22Rv1 (cell line): ENCODE data around the gene TLR5.

Experiments
- H3K27ac ChIP-seq: fragments of 450-650 bp; 2 replicates; pipeline ENCODE4 v1.5.1; 2017
- ZFX ChIP-seq: fragments of 450-650 bp; IDR thresholded peaks from 2 replicates; pipeline ENCODE4 v1.6.1; 2017; ENCODE audit warnings: antibody characterized with exemption, borderline replicate concordance
- TF ChIP-seq, protein P1 (sequence below): fragments of 450-650 bp; IDR thresholded peaks from 2 replicates; pipeline ENCODE4 v1.5.1; 2017; ENCODE audit warnings: mild to moderate bottlenecking

The TLR5 gene

GRCh38 chr1:223081181-223081994 lies 61.7 kb downstream of the TLR5 start:
- peak overlapping the region; percentile 39 for H3K27ac ChIP-seq
- TF ChIP-seq, protein P1, sequence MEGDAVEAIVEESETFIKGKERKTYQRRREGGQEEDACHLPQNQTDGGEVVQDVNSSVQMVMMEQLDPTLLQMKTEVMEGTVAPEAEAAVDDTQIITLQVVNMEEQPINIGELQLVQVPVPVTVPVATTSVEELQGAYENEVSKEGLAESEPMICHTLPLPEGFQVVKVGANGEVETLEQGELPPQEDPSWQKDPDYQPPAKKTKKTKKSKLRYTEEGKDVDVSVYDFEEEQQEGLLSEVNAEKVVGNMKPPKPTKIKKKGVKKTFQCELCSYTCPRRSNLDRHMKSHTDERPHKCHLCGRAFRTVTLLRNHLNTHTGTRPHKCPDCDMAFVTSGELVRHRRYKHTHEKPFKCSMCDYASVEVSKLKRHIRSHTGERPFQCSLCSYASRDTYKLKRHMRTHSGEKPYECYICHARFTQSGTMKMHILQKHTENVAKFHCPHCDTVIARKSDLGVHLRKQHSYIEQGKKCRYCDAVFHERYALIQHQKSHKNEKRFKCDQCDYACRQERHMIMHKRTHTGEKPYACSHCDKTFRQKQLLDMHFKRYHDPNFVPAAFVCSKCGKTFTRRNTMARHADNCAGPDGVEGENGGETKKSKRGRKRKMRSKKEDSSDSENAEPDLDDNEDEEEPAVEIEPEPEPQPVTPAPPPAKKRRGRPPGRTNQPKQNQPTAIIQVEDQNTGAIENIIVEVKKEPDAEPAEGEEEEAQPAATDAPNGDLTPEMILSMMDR, result peak; percentile 99
- TF ChIP-seq ZFX, result no peak

- TF ChIP-seq, protein P1, result no peak
- TF ChIP-seq ZFX, result no peak
- no peak overlapping the region for H3K27ac ChIP-seq
These were observed 63.5 kb downstream of the TLR5 start for GRCh38 chr1:223079498-223079897.

GRCh38 chr1:223077247-223077833 lies 65.7 kb downstream of the TLR5 start:
- TF ChIP-seq, protein P1, result no peak
- no peak for TF ChIP-seq ZFX
- H3K27ac ChIP-seq, result no peak overlapping the region

- H3K27ac ChIP-seq, result no peak overlapping the region
- no peak for TF ChIP-seq ZFX
- TF ChIP-seq, protein P1, result no peak
These were observed 66.7 kb downstream of the TLR5 start for GRCh38 chr1:223076362-223076761.

GRCh38 chr1:223075834-223076233 lies 67.2 kb downstream of the TLR5 start:
- H3K27ac ChIP-seq, result no peak overlapping the region
- no peak for TF ChIP-seq ZFX
- TF ChIP-seq, protein P1, result no peak

DNA sequence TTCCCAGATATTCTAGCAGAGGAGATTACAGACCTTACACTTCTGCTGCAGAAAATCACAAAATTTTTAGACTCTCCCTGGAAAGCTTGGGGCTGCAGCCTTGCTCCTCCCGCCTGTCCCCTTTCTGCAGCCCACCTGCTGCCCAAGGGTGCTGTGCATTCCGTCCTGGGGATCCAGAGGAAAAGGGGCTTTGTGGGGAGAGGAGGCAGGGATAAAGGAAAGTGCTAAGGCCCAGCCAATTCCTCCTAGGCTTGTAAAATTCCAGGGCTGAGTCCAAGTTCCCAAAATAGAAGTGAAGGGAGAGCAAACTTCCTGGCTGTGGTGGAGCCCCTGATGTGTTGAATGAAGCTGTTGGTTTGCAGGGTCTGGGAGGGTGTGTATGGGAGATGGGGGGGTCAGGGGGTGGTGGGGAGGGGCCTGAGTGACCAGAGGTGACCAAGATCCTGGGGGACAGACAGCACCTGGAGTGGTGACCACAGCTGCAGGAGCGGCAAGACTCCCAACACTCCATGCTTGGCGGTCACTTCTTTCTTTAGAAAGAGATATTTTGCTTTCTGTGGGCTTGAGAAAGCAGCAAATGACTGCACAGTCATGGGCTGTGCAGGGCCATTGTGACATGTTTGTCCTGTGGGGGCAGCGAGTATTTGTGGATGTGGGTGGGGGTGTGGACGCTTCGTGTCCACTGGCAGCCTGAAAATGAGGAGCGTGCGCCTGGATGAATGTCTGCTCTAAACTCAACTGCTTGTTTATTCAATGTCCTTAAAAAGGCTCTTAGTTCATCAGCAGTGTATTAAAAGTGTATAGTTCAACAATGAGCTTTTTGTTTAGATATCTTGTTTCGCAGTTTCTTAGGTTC lies 68.4 kb downstream of the TLR5 start:
- no peak overlapping the region for H3K27ac ChIP-seq
- no peak for TF ChIP-seq ZFX
- TF ChIP-seq, protein P1, result no peak
